ENCODE data around the gene FURIN.

DNA sequence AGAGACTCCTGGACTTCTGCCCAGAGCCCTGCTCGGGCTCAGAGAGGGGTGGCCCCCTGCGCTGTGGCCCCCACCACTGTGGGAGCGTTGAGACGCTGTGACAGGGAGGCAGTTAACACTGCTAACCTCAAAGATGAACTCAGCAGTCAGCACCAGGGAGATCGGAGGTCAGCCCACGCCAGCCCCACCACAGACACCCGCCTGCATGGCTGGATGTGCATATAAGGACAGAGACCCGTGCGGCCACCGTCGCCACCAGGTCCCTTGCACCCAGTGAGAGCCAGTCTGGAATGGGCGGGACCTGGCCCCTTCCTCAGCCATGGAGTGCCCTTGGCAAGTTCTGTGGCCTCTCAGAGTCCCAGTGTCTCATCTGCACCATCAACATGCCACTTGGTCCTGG is 48.5 kb upstream of the FURIN start:
- TF ChIP-seq ZNF274 (IDR thresholded peaks at IDR 0.05; ENCODE audit: low read depth, low read length), result no peak
- TF ChIP-seq YY1 (IDR thresholded peaks at IDR 0.05; ENCODE audit: insufficient read depth, insufficient read length), result no peak

Data from NT2/D1 (cell line).